ENCODE data around the gene ARHGAP4. TPM values are rescaled to one million over a fixed set of nuclear protein-coding genes. Genes with fewer than 3 reads are reported as not detected.

The ARHGAP4 gene
- total and polyA plus RNA-seq, 2 of the 4 experiments (the other 2 are of a cell fraction) = 0.18 to 0.72 TPM

DNA sequence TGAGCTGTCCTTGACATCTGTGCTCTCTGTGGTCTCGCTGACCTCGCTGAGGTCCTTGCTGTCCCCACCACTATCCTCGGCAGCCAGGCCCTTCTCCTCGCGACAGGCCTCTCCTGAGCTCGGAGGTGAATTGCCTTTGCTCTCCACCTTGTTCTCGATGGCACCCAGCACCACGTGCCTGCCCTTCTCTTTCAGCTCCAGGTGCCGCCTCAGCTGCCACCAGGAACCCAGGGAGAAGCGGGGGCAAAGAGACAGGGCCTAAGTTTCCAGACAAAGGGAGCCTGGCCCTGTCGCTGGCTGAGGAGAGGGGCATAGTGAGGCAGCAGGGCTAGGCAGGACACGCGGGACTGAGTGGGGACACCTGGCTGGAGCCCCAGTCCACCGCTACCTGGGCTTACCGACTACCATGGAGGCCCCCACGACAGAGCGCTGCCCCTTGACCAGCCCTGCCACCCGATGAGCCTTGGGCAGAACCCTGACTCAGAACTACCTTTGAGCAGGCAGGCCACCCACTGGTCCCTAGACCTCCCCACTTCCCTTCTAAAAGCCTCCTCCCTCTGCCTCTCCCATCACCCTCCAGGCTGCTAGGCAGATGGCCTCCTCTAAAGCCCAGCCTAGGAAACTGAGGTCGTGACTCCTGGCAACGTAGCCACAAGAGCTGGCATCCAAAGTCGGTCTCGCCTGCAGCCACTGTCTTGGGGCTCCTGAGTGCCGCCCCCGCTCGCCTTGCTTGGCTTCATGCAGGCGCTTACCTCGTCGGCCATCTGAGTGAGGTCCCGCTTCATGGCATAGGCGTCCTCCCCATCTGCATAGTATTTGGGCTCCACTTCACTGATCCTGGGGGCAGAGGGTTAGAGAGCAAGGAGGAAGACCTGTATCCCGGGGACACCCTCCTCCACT, 4.2 kb upstream of the ARHGAP4 start (continued):
- TF ChIP-seq, protein P1, sequence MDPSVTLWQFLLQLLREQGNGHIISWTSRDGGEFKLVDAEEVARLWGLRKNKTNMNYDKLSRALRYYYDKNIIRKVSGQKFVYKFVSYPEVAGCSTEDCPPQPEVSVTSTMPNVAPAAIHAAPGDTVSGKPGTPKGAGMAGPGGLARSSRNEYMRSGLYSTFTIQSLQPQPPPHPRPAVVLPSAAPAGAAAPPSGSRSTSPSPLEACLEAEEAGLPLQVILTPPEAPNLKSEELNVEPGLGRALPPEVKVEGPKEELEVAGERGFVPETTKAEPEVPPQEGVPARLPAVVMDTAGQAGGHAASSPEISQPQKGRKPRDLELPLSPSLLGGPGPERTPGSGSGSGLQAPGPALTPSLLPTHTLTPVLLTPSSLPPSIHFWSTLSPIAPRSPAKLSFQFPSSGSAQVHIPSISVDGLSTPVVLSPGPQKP (IDR thresholded peaks at IDR 0.05; ENCODE audit: borderline replicate concordance, low read depth, low read length) = no peak

DNA sequence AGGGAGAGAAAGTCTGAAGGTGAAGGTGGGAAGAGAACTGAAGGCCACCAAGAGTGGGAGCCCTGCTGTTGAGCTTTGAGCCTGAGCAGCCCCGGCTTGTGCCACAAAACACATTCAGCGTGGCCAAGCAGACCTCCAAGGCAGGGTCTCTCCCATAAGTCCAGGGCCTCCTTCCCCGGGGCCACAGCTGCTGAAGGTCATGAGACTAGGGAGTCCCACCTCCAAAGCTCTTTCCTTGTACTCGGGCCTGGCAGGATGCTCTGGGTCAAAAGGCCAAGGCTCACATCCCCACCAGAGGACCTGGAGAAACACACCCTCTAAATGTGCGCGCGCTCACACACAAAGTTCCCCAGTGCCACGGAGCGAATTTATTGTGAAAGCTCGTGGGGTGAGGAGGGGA, 3.5 kb upstream of the ARHGAP4 start:
- H2AFZ ChIP-seq (replicated peaks; ENCODE audit: low read length, poor library complexity) = no peak overlapping the region
- no peak for DNase-seq
- H3K18ac ChIP-seq (ENCODE audit: low read depth, low read length) = no peak overlapping the region
- ATAC-seq (ENCODE audit: low read depth) = no peak
- peaks cover 20% of the 10 kb centered on the region for H4K20me1 ChIP-seq (ENCODE audit: insufficient read depth, low read length)
- no peak overlapping the region for H2BK15ac ChIP-seq (ENCODE audit: low read depth, low read length)
- dilution Hi-C loops (cut with HindIII; ENCODE audit: low sequenced_read_pairs, unreplicated experiment) (no loop called here), in situ Hi-C loops (cut with MboI; ENCODE audit: low sequenced_read_pairs) (no loop called here), intact Hi-C loops (cut with micrococcal nuclease) (loop anchor here (5.0 kb wide), 1 partner anchor 137 kb away; the partner anchor contains the start of genes IDH3G and SSR4)
- POLR2A ChIA-PET (ENCODE audit: unreplicated experiment) = no interaction called here
- H3K36me3 ChIP-seq (ENCODE audit: control insufficient read depth, insufficient read depth, low read length) = peaks cover 23% of the 10 kb centered on the region
- H3K56ac ChIP-seq (ENCODE audit: extremely low read depth, insufficient read depth, low read length) = no peak overlapping the region
- H3K9me1 ChIP-seq (ENCODE audit: insufficient read depth, low read length) = no peaks in the 10 kb centered on the region; the same call in 1 of the 2 replicates
- no peak overlapping the region for H2AK9ac ChIP-seq (replicated peaks; ENCODE audit: low read depth, low read length, poor library complexity)
- 100% methylated on average over 1 of the region's 10 CpGs; no CpG with 5 or more reads in 1 of the 2 experiments for WGBS, 2 experiments (ENCODE audit: extremely low coverage in 2 of 2, insufficient read length in 1 of 2)
- CTCF ChIA-PET = no interaction called here
- no peak overlapping the region for H2BK5ac ChIP-seq (ENCODE audit: low read depth, low read length, poor library complexity, severe bottlenecking)
- H3K4me3 ChIP-seq (ENCODE audit: insufficient read depth, low read depth, low read length) = no peak overlapping the region
- H4K8ac ChIP-seq (ENCODE audit: low read depth in 2 of 2, low read length in 2 of 2) = no peak overlapping the region
- H3K79me1 ChIP-seq (ENCODE audit: low read depth in 1 of 2, low read length in 2 of 2) = peaks cover 4 to 16% of the 10 kb centered on the region in 2 experiments; a peak in 2 of 4 replicates
- no TSS peak for BruUV-seq (replicated peaks)
- no peak overlapping the region for H3K27ac ChIP-seq (ENCODE audit: insufficient read depth, low read length)
- no peak overlapping the region for H2BK120ac ChIP-seq (ENCODE audit: low read depth, low read length)
- H3K14ac ChIP-seq (replicated peaks; ENCODE audit: low read depth, low read length) = no peak overlapping the region
- no peak for TF ChIP-seq NFE2L2 (IDR thresholded peaks at IDR 0.05; ENCODE audit: low read depth, low read length)
- no peak for TF ChIP-seq MAZ (IDR thresholded peaks at IDR 0.05; ENCODE audit: borderline replicate concordance, low read depth, low read length)
- TF ChIP-seq, protein P1 (IDR thresholded peaks at IDR 0.05; ENCODE audit: borderline replicate concordance, low read depth, low read length) = no peak
- no peak for TF ChIP-seq CHD1 (IDR thresholded peaks at IDR 0.05; ENCODE audit: low read depth, low read length)
- TF ChIP-seq BHLHE40 (IDR thresholded peaks at IDR 0.05; ENCODE audit: low read depth, low read length) = no peak
- H4K5ac ChIP-seq (ENCODE audit: low read depth, low read length) = no peak overlapping the region
- no peak overlapping the region for H2BK20ac ChIP-seq (ENCODE audit: low read depth, low read length)
- H3K9ac ChIP-seq (ENCODE audit: low read depth, low read length) = no peak overlapping the region
- H3K4me1 ChIP-seq (ENCODE audit: control insufficient read depth, insufficient read depth, low read length) = peaks cover 2% of the 10 kb centered on the region
- H2AK5ac ChIP-seq (ENCODE audit: low read depth, low read length) = no peak overlapping the region
- H3K4me2 ChIP-seq (ENCODE audit: low read depth, low read length) = no peak overlapping the region
- H3K23ac ChIP-seq (ENCODE audit: low read depth, low read length) = no peak overlapping the region
- no peaks in the 10 kb centered on the region for H3K9me3 ChIP-seq (ENCODE audit: control insufficient read depth, insufficient read depth, low read length)
- no peak overlapping the region for H4K91ac ChIP-seq (ENCODE audit: insufficient read depth, low read depth, low read length)
- H3K4ac ChIP-seq (ENCODE audit: low read depth, low read length) = no peak overlapping the region
- no peaks in the 10 kb centered on the region; the same call in 1 of the 2 replicates for H3K27me3 ChIP-seq (ENCODE audit: control insufficient read depth, insufficient read depth, low read length)

Measured in IMR-90 (cell line).